NCI-H2081 (cell line): Measurements from ENCODE around the gene LHFPL3.
"Not testable (repeated sequence)": the region's sequence is repeated elsewhere in the genome, so short reads cannot be mapped to it uniquely, and the experiment has no call there.

ENCODE experiments used
- DNase-seq, 2 experiments: peaks; one replicate each; lab custom pipeline; 2025; lab: John Stamatoyannopoulos, UW

The LHFPL3 gene

GRCh38 chr7:104935276-104935675 lies 606.9 kb downstream of the LHFPL3 start:
- DNase-seq: no peak

GRCh38 chr7:104936546-104936945 lies 608.1 kb downstream of the LHFPL3 start:
- DNase-seq: no peak

DNA sequence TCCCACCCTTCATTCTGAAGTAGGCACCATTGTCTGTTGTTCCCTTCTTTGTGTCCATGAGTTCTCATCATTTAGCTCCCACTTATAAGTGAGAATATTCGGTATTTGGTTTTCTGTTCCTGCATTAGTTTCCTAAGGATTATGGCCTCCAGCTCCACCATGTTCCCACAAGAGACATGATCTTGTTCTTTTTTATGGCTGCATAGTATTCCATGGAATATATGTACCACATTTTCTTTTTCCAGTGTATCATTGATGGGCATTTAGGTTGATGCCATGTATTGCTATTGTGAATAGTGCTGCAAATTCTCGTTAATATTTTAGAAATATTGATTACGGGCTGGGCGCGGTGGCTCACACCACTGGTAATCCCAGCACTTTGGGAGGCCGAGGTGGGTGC lies 609.1 kb downstream of the LHFPL3 start:
- not testable (repeated sequence) for DNase-seq

DNA sequence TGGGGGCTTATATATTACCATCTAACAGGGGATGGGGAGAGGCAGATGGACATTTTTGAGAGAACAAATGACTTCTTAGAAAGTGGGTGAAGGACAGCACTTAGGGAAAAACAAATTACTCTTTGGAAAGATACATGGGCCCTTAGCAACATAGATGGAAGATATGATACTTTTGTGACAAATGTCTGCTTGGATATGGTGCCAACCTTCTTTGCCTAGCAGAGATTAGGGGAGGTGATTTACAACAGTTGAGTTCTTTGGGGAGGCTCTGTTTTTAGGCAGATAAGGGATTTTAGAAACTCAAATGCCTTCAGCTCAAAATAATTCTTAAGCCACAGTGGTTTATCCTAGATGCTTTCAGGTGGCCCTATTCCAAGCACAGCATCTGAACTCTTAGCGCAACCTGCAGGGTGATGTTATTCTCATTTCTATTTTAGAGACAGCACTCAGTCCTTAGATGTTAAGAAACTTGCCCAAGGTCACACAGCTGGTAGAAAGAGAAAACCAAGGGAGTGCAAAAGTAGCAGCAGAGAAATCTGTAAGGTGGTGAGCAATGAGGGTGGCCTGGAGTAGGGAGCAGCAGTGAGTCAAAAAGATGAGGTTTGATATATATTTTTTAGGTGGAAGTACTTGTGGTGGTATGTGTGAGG lies 610.5 kb downstream of the LHFPL3 start:
- DNase-seq: no peak

DNA sequence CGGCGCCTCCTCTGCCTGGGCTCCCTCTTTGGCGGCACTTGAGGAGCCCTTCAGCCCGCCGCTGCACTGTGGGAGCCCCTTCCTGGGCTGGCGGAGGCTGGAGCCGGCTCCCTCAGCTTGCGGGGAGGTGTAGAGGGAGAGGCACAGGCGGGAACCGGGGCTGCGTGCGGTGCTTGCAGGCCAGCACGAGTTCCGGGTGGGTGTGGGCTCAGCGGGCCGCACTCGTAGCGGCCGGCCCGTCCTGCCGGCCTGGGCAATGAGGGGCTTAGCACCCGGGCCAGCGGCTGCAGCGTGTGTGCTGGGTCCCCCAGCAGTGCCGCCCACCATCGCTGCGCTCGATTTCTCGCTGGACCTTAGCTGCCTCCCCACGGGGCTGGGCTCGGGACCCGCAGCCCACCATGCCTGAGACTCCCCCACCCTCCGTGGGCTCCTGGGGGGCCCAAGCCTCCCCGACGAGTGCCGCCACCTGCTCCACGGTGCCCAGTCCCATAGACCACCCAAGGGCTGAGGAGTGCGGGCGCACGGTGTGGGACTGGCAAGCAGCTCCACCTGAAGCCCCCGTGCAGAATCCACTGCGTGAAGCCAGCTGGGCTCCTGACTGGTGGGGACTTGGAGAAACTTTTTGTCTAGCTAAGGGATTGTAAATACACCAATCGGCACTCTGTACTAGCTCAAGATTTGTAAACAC lies 611.8 kb downstream of the LHFPL3 start:
- no peak for DNase-seq

DNA sequence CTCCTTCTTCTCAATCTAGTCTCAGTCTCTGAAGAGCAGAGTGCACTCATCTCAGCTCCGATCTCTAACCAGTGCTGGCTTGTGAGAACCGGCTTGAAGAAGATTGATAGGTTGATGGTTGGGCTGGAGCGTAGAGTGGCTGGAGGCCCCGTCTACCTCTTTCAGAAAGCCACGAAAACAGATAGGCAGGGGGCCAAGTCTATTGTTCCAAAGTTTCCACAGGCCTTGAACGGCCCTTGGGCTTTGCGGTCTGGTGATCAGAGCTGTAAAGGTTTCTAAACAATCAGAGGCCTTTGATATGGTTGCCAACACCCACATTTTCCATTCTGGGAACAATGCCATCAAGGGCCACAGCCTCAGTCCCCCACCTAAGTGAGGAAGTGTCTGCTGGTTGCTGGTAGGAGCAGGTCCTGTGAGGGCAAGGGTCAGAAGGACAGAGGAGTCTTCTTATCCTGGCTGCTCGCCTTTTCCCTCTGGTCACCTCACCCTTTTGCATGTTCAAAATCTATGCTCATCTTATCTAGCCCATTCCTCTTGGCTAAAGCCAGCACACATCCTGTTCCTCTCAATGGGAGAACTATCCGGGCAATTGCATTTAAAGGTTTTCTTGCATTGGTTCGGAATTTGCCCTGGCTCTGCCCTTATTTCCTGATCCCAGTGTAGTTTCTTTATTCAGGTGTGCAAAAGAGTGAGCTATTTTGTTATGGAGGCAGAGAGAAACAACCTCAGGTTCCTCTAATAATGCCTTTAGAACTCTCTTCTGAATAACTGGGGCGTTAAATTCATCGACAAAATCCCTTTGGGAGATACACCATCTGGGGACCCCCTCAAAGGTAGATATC lies 615.3 kb downstream of the LHFPL3 start:
- peak in 1 of 2 experiments; percentile 66 for DNase-seq

DNA sequence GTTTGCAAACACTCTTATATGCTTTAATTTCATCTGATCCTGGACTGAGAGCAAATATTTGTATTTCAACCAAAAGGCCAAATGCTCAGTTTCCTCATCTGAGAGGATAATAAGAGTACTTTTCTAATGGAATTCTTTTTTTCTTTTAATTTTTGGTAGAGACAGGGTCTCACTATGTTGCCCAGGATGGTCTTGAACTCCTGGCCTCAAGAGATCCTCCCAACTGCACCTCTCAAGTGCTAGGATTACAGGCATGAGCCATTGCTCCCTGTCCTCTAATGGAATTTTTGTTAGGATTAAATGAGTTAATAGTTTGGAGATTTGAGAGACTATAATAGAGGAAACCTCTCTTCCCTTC lies 617.2 kb downstream of the LHFPL3 start:
- no peak for DNase-seq

DNA sequence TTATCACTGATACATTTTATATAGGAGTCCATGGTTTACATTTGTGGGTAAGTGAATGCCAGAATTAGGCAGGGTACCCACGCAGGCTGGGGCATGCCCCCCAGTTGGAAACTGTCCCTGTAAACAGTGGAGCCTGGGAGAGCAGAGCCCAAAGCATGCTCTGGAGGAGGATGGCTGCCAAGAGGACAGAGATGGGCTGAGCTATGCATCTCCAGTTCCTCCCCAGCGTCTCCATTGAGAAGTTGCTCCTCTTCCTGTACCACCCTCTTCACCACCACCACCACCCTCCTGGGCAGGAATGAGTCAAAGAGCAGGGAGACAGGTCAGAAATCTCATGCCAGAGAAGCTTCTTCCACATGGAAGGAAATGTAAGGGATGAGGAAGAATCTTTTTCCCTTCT lies 617.9 kb downstream of the LHFPL3 start:
- DNase-seq: no peak

GRCh38 chr7:104950006-104950405 lies 621.6 kb downstream of the LHFPL3 start:
- no peak for DNase-seq

- DNase-seq: no peak
Observed at GRCh38 chr7:104950754-104951153, 622.4 kb downstream of the LHFPL3 start.

- DNase-seq: no peak
Observed at GRCh38 chr7:104951546-104951945, 623.1 kb downstream of the LHFPL3 start.

DNA sequence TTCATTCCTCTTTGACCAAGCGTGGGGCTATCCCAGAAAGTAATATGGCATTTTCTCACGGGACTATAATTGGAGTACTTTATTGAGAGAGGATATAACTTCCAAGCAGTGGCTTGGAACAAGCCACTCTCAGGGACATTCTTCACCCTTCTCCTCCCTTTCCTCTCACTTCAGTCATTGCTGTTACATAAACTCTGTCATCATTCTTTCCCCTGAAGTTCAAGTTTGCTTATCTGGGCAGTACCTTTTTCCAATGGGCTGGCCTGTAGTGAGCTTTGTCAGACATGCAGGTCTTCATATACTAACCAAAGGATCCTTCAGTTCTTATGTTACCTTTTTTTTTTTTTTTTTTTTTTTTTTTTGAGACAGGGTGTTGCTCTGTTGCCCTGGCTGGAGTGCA lies 626.9 kb downstream of the LHFPL3 start:
- DNase-seq: no peak
